Measurements from ENCODE around the gene SEZ6L. TPM values are rescaled to one million over a fixed set of nuclear protein-coding genes. Genes with fewer than 3 reads are reported as not detected.

Gene SEZ6L
- total RNA-seq, 1 donor from 2014 or later: 2.3 TPM

DNA sequence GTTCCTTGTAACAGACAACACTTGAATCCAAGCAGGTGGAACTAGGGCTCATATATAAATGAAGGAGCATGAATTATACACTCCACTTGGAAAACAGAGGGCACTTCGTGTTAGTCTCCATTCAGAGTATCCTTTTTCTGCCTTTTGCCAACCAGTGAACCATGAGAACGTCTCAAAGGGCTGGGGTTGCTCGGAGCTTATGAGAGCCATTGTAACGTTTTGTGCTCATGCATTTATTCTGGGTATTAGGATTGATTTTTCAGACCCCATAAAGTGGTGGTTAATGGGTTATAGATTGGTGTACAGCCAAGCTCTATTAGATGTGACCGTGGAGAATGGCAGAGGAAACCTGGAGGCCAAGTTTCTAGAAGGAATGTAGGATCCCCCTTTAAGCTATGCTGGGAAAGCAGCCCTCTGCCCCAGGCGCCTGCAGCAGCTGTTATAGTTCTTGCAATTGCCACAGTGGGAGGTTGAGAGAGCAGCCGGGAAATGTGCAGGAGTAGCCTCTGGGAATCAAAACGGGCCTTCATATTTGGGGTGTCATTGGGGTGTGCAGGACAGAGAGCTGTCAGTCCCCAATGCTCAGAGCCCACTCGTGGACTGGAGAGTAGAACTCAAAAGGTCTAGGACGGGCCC is 205.2 kb downstream of the SEZ6L start:
- H3K9me3 Mint-ChIP-seq (ENCODE audit: unreplicated experiment): peaks cover 2% of the 10 kb centered on the region
- DNase-seq (ENCODE audit: low read depth): no peak
- peaks cover 4% of the 10 kb centered on the region for H3K9me3 ChIP-seq (ENCODE audit: insufficient read depth, low read depth, low read length)
- H3K36me3 ChIP-seq (ENCODE audit: insufficient read depth, low read length): no peaks in the 10 kb centered on the region
- TF ChIP-seq, protein P1, sequence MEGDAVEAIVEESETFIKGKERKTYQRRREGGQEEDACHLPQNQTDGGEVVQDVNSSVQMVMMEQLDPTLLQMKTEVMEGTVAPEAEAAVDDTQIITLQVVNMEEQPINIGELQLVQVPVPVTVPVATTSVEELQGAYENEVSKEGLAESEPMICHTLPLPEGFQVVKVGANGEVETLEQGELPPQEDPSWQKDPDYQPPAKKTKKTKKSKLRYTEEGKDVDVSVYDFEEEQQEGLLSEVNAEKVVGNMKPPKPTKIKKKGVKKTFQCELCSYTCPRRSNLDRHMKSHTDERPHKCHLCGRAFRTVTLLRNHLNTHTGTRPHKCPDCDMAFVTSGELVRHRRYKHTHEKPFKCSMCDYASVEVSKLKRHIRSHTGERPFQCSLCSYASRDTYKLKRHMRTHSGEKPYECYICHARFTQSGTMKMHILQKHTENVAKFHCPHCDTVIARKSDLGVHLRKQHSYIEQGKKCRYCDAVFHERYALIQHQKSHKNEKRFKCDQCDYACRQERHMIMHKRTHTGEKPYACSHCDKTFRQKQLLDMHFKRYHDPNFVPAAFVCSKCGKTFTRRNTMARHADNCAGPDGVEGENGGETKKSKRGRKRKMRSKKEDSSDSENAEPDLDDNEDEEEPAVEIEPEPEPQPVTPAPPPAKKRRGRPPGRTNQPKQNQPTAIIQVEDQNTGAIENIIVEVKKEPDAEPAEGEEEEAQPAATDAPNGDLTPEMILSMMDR (IDR thresholded peaks at IDR 0.05; ENCODE audit: insufficient read depth, low read depth, low read length): no peak
- TF ChIP-seq EZH2 (IDR thresholded peaks at IDR 0.05; ENCODE audit: insufficient read depth, low read length): no peak
- H2AFZ ChIP-seq (ENCODE audit: low read depth, low read length): no peak overlapping the region
- FAIRE-seq: no peak
- peaks cover 2% of the 10 kb centered on the region for H3K36me3 Mint-ChIP-seq (ENCODE audit: low read depth, unreplicated experiment)
- H3K4me1 Mint-ChIP-seq (ENCODE audit: low read depth, unreplicated experiment): no peaks in the 10 kb centered on the region
- H3K27ac ChIP-seq (ENCODE audit: low read depth, low read length): no peak overlapping the region
- no peak overlapping the region for H3K27ac Mint-ChIP-seq (ENCODE audit: unreplicated experiment)
- H4K20me1 ChIP-seq (ENCODE audit: insufficient read depth, low read length): no peaks in the 10 kb centered on the region
- no peak overlapping the region for H3K9ac ChIP-seq (ENCODE audit: low read length)
- H3K27me3 ChIP-seq (ENCODE audit: insufficient read depth, low read length): peaks cover 53% of the 10 kb centered on the region
- H3K4me3 Mint-ChIP-seq (ENCODE audit: unreplicated experiment): no peak overlapping the region
- no peaks in the 10 kb centered on the region for H3K4me1 ChIP-seq (ENCODE audit: insufficient read depth, low read length)
- H3K4me2 ChIP-seq (ENCODE audit: low read length): no peak overlapping the region
- H3K79me2 ChIP-seq (ENCODE audit: insufficient read depth, low read length): no peaks in the 10 kb centered on the region
- H3K4me3 ChIP-seq (ENCODE audit: insufficient read depth, low read depth, low read length): no peak overlapping the region
- peaks cover 19% of the 10 kb centered on the region for H3K27me3 Mint-ChIP-seq (ENCODE audit: low read depth, unreplicated experiment)

DNA sequence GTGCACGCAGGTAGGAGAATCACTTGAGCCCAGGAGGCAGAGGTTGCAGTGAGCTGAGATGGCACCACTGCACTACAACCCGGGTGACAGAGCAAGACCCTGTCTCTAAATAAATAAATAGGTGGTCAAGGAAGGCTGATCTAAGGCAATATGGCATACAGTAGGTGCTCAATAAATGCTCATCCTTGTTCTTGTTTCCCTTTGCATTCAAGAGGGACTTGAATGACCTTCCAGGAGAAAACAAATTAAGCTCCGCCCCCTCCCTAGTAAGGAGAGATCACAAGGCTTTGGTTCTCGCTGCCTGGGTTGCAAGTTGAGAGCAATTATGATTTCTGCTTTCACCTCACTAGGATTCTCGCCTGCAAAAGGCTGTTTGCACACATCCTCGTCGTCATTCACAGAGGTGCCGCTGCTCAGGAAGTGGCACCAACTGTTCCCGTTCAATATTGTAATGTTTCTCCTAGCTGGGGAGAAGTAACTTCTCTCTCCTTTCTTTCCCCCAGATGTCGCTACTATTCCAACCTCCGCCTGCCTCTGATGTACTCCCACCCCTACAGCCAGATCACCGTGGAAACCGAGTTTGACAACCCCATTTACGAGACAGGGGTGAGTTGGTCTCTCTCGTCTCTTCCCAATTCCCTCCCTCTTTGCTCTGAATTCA is 208.0 kb downstream of the SEZ6L start:
- Histone ChIP-seq H3K27ac (ENCODE audit: low read depth, low read length) (no peak overlapping the region), H3K36me3 (ENCODE audit: insufficient read depth, low read length) (no peaks in the 10 kb centered on the region), H3K9me3 (ENCODE audit: insufficient read depth, low read depth, low read length) (peaks cover 4% of the 10 kb centered on the region), H2AFZ (ENCODE audit: low read depth, low read length) (no peak overlapping the region), H3K4me1 (ENCODE audit: insufficient read depth, low read length) (no peaks in the 10 kb centered on the region), H3K27me3 (ENCODE audit: insufficient read depth, low read length) (peaks cover 61% of the 10 kb centered on the region), H3K4me3 (ENCODE audit: insufficient read depth, low read depth, low read length) (no peak overlapping the region), H3K4me2 (ENCODE audit: low read length) (peak overlapping the region; percentile 22), H3K9ac (ENCODE audit: low read length) (no peak overlapping the region), H3K79me2 (ENCODE audit: insufficient read depth, low read length) (no peaks in the 10 kb centered on the region), H4K20me1 (ENCODE audit: insufficient read depth, low read length) (no peaks in the 10 kb centered on the region)
- peak overlapping the region; percentile 36 for H3K4me3 Mint-ChIP-seq (ENCODE audit: unreplicated experiment)
- no peak for FAIRE-seq
- H3K36me3 Mint-ChIP-seq (ENCODE audit: low read depth, unreplicated experiment): peaks cover under 1% of the 10 kb centered on the region
- no peaks in the 10 kb centered on the region for H3K4me1 Mint-ChIP-seq (ENCODE audit: low read depth, unreplicated experiment)
- H3K9me3 Mint-ChIP-seq (ENCODE audit: unreplicated experiment): peaks cover 3% of the 10 kb centered on the region
- no peak overlapping the region for H3K27ac Mint-ChIP-seq (ENCODE audit: unreplicated experiment)
- no peak for DNase-seq (ENCODE audit: low read depth)
- peaks cover 28% of the 10 kb centered on the region for H3K27me3 Mint-ChIP-seq (ENCODE audit: low read depth, unreplicated experiment)
- TF ChIP-seq, protein P1 (IDR thresholded peaks at IDR 0.05; ENCODE audit: insufficient read depth, low read depth, low read length): no peak
- TF ChIP-seq EZH2 (IDR thresholded peaks at IDR 0.05; ENCODE audit: insufficient read depth, low read length): no peak
